ENCODE results near the gene PTX3. TPM values are rescaled to one million over a fixed set of nuclear protein-coding genes. Genes with fewer than 3 reads are reported as not detected.

PTX3 gene
- total RNA-seq, 1 experiment from 2014 or later = 2.1 TPM

DNA sequence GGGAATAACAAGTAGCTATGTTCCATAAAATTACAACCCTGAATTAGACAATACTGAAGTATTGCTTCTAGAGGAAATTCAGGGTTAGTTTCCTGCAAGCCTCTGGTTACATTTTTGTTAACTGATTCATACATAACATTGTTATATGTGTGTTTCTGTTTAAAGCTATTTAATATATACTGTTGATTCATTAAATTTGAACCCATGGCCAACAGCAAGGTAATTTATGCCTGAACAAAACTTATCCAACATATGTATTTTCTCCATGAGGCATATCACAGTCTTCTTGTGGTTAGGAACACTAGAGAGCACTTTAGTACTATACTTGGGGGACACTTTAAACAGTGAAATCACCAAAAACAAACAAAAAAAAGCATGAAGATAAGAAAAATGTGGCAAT, 47.7 kb upstream of the PTX3 start:
- in situ Hi-C loops (cut with HindIII; ENCODE audit: low pct_unique_long_range_greater_than_20kb, low sequenced_read_pairs) (no loop called here), intact Hi-C loops (cut with micrococcal nuclease; ENCODE audit: unreplicated experiment) (no loop called here)
- CTCF ChIA-PET = no interaction called here
- H3K9me3 ChIP-seq (ENCODE audit: control insufficient read depth, insufficient read depth, low read depth, low read length) = no peaks in the 10 kb centered on the region
- H3K27ac ChIP-seq (ENCODE audit: low read length) = no peak overlapping the region
- no peaks in the 10 kb centered on the region for H3K36me3 ChIP-seq (ENCODE audit: control insufficient read depth, insufficient read depth, low read length)
- no peak for DNase-seq (ENCODE audit: low read depth, low spot score)
- H3K4me3 ChIP-seq (ENCODE audit: low read depth in 2 of 2, low read length in 2 of 2) = no peak overlapping the region
- no peaks in the 10 kb centered on the region for H3K4me1 ChIP-seq (ENCODE audit: control insufficient read depth, insufficient read depth, low read length)
- no TSS peak for BruUV-seq (replicated peaks)
- ATAC-seq = no peak
- no peaks in the 10 kb centered on the region; the same call in 1 of the 2 replicates for H3K27me3 ChIP-seq (ENCODE audit: control insufficient read depth, insufficient read depth, low read length)
- TF ChIP-seq SIN3A (IDR thresholded peaks at IDR 0.05; ENCODE audit: borderline replicate concordance, insufficient read depth, low read depth, low read length) = no peak
- TF ChIP-seq POLR2AphosphoS5 (IDR thresholded peaks at IDR 0.05; ENCODE audit: low read depth, low read length) = no peak
- TF ChIP-seq, protein P1, sequence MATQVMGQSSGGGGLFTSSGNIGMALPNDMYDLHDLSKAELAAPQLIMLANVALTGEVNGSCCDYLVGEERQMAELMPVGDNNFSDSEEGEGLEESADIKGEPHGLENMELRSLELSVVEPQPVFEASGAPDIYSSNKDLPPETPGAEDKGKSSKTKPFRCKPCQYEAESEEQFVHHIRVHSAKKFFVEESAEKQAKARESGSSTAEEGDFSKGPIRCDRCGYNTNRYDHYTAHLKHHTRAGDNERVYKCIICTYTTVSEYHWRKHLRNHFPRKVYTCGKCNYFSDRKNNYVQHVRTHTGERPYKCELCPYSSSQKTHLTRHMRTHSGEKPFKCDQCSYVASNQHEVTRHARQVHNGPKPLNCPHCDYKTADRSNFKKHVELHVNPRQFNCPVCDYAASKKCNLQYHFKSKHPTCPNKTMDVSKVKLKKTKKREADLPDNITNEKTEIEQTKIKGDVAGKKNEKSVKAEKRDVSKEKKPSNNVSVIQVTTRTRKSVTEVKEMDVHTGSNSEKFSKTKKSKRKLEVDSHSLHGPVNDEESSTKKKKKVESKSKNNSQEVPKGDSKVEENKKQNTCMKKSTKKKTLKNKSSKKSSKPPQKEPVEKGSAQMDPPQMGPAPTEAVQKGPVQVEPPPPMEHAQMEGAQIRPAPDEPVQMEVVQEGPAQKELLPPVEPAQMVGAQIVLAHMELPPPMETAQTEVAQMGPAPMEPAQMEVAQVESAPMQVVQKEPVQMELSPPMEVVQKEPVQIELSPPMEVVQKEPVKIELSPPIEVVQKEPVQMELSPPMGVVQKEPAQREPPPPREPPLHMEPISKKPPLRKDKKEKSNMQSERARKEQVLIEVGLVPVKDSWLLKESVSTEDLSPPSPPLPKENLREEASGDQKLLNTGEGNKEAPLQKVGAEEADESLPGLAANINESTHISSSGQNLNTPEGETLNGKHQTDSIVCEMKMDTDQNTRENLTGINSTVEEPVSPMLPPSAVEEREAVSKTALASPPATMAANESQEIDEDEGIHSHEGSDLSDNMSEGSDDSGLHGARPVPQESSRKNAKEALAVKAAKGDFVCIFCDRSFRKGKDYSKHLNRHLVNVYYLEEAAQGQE (IDR thresholded peaks at IDR 0.05; ENCODE audit: insufficient read depth in 1 of 2, low read depth in 2 of 2, low read length in 1 of 2) = no peak
- POLR2A ChIA-PET = no interaction called here

DNA sequence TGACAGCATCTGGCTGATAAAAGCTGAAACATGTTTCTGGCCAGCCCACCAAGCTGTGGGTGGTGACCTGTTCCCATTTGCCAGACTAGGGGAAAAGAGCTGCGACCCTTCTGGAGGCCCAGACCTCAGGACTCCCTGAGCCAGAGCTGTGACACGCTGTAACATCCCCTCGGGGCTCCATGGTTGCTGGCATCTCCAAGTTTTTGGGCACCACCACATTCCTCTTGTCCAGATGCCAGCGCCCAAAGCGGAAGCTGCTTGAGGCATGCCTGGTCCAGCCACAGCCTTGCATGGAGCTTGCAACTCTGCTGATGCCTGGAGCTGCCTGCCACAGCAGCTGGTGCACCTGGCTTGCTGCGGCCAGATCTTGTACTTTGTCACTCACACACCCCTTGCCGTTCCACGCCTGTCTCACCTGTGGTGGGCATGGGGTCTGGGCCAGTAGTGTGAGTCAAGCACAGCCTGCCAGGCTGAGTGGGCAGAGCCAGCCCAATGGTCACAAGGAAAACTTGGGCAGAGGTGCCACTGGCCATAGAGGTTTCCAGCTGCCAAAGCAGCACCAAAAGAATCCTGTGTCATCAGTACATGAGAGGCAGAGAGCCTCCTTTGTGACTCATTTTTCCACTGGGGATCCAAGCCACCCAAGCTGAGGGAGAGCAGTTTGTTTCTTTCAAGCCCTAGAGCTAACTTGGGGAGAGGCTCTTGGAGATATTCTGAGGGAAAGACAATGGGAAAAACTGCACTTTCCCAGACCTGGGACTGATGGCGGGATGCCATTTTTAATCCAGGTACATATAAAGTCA, 45.7 kb upstream of the PTX3 start:
- Histone ChIP-seq H3K27ac (ENCODE audit: low read length) (no peak overlapping the region), H3K27me3 (ENCODE audit: control insufficient read depth, insufficient read depth, low read length) (no peaks in the 10 kb centered on the region; the same call in 1 of the 2 replicates), H3K4me3 (ENCODE audit: low read depth in 2 of 2, low read length in 2 of 2) (no peak overlapping the region), H3K36me3 (ENCODE audit: control insufficient read depth, insufficient read depth, low read length) (no peaks in the 10 kb centered on the region), H3K4me1 (ENCODE audit: control insufficient read depth, insufficient read depth, low read length) (no peaks in the 10 kb centered on the region), H3K9me3 (ENCODE audit: control insufficient read depth, insufficient read depth, low read depth, low read length) (no peaks in the 10 kb centered on the region)
- ChIA-PET CTCF (no interaction called here), POLR2A (no interaction called here)
- DNase-seq (ENCODE audit: low read depth, low spot score) = no peak
- BruUV-seq (replicated peaks) = no TSS peak
- intact Hi-C loops (cut with micrococcal nuclease; ENCODE audit: unreplicated experiment) = no loop called here
- TF ChIP-seq POLR2AphosphoS5 (IDR thresholded peaks at IDR 0.05; ENCODE audit: low read depth, low read length) (no peak), TCF7L2 (IDR thresholded peaks at IDR 0.05; ENCODE audit: low read depth, low read length) (no peak), SIN3A (IDR thresholded peaks at IDR 0.05; ENCODE audit: borderline replicate concordance, insufficient read depth, low read depth, low read length) (no peak)
- TF ChIP-seq, protein P1 (IDR thresholded peaks at IDR 0.05; ENCODE audit: insufficient read depth in 1 of 2, low read depth in 2 of 2, low read length in 1 of 2) = no peak
- TF ChIP-seq, protein P2, sequence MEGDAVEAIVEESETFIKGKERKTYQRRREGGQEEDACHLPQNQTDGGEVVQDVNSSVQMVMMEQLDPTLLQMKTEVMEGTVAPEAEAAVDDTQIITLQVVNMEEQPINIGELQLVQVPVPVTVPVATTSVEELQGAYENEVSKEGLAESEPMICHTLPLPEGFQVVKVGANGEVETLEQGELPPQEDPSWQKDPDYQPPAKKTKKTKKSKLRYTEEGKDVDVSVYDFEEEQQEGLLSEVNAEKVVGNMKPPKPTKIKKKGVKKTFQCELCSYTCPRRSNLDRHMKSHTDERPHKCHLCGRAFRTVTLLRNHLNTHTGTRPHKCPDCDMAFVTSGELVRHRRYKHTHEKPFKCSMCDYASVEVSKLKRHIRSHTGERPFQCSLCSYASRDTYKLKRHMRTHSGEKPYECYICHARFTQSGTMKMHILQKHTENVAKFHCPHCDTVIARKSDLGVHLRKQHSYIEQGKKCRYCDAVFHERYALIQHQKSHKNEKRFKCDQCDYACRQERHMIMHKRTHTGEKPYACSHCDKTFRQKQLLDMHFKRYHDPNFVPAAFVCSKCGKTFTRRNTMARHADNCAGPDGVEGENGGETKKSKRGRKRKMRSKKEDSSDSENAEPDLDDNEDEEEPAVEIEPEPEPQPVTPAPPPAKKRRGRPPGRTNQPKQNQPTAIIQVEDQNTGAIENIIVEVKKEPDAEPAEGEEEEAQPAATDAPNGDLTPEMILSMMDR (IDR thresholded peaks at IDR 0.05) = no peak
- in situ Hi-C loops (cut with HindIII; ENCODE audit: low pct_unique_long_range_greater_than_20kb, low sequenced_read_pairs) = no loop called here
- no peak for ATAC-seq

Measured in Panc1 (cell line).